GOT3 (cell line): ENCODE results near the gene ADAMTS12.

Experiments used
- DNase-seq: peaks from one replicate; lab custom pipeline; 2025; ENCODE audit warnings: mixed read lengths; lab: John Stamatoyannopoulos, UW

The ADAMTS12 gene

DNA sequence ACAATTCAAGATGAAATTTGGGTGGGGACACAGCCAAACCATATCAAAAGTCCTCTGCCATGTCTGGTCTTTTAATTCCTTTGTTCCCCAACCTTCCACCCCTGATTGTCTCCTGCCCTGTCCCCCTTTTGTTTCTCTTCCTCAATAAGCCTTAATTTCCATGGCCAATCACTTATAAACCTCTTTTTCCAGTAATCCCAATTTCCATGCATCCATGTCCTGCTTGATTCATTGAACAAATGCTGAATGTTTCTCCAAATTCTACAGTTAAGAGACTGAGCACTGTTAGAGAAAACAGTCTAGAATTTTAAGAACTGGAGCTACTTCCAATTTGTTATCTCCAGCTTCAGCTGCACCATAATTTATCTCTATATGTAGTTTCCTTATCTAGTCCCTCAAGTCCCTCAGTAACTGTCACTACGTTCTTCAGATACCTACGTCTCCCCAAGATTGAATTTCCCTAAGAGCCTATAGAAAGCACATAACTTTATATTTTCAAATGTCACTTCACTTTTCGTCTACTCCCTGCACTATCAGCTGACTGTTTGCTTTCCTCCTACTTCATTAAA is 416.8 kb downstream of the ADAMTS12 start:
- no peak for DNase-seq

- DNase-seq, result no peak
Observed at GRCh38 chr5:33474004-33474403, 417.8 kb downstream of the ADAMTS12 start.
